ENCODE measurements around the gene GREB1L. TPM values are rescaled to one million over a fixed set of nuclear protein-coding genes. Genes with fewer than 3 reads are reported as not detected.

Gene GREB1L
- total and polyA plus RNA-seq, 2 donors (not counting 1 experiment from before 2014, with no cell fraction given), result not detected

DNA sequence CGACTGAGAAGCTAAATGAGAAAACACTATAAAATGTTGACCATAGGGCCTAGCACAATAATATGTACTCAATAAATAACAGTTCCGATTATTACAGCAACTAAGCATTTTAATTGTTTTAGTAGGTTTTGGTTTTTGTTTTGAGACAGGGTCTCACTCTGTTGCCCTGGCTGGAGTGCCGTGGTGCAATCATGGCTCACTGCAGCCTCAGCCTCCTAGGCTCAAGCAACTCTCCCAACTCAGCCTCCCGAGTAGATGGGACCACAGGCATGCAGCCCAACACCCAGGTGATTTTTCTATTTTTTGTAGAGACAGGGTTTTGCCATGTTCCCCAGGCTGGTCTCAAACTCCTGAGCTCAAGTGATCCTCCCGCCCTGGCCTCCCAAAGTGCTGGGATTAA is 304.4 kb downstream of the GREB1L start:
- Histone ChIP-seq H4K20me1 (ENCODE audit: control insufficient read depth, insufficient read depth, low read length, poor library complexity, severe bottlenecking) (no peaks in the 10 kb centered on the region), H3K27me3 (replicated peaks in 1 of 4; ENCODE audit: control extremely low read depth in 1 of 4, control insufficient read depth in 3 of 4, insufficient read depth in 4 of 4, low read length in 3 of 4) (no peaks in the 10 kb centered on the region), H3K4me1 (ENCODE audit: control insufficient read depth in 2 of 2, insufficient read depth in 2 of 2, low read length in 2 of 2) (no peaks in the 10 kb centered on the region), H3K9me3 (ENCODE audit: control extremely low read depth in 1 of 3, control insufficient read depth in 2 of 3, insufficient read depth in 1 of 3, low read length in 2 of 3) (no peaks in the 10 kb centered on the region), H3K4me2 (replicated peaks; ENCODE audit: low read depth, low read length, poor library complexity, severe bottlenecking) (no peak overlapping the region), H3K4me3 (ENCODE audit: control extremely low read depth in 1 of 5, extremely low read depth in 1 of 5, insufficient read depth in 1 of 5, low read depth in 2 of 5, low read length in 4 of 5) (no peak overlapping the region), H2AFZ (ENCODE audit: insufficient read depth, low read depth, low read length, poor library complexity, severe bottlenecking) (no peak overlapping the region), H3K9ac (ENCODE audit: low read length) (no peak overlapping the region), H3K79me2 (ENCODE audit: control insufficient read depth, insufficient read depth, low read length) (peaks cover 8% of the 10 kb centered on the region), H3K27ac (ENCODE audit: low read length in 2 of 2) (no peak overlapping the region), H3K36me3 (replicated peaks in 1 of 2; ENCODE audit: control extremely low read depth in 1 of 2, control insufficient read depth in 1 of 2, extremely low read depth in 1 of 2, insufficient read depth in 2 of 2, low read length in 1 of 2) (peaks cover 5 to 24% of the 10 kb centered on the region in 2 experiments)
- ATAC-seq (ENCODE audit: low read depth) (no peak), DNase-seq (no peak)
- no peak overlapping the region for H3K27ac Mint-ChIP-seq
- 100% methylated on average over 1 of the region's 5 CpGs for WGBS (ENCODE audit: insufficient coverage)
- no peak for TF ChIP-seq EZH2 (IDR thresholded peaks at IDR 0.05; ENCODE audit: borderline replicate concordance, insufficient read depth, low read depth, low read length, poor library complexity, severe bottlenecking)
- TF ChIP-seq, protein P1, sequence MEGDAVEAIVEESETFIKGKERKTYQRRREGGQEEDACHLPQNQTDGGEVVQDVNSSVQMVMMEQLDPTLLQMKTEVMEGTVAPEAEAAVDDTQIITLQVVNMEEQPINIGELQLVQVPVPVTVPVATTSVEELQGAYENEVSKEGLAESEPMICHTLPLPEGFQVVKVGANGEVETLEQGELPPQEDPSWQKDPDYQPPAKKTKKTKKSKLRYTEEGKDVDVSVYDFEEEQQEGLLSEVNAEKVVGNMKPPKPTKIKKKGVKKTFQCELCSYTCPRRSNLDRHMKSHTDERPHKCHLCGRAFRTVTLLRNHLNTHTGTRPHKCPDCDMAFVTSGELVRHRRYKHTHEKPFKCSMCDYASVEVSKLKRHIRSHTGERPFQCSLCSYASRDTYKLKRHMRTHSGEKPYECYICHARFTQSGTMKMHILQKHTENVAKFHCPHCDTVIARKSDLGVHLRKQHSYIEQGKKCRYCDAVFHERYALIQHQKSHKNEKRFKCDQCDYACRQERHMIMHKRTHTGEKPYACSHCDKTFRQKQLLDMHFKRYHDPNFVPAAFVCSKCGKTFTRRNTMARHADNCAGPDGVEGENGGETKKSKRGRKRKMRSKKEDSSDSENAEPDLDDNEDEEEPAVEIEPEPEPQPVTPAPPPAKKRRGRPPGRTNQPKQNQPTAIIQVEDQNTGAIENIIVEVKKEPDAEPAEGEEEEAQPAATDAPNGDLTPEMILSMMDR (IDR thresholded peaks at IDR 0.05), result no peak
- H3K27me3 Mint-ChIP-seq, result no peaks in the 10 kb centered on the region
- H3K4me1 Mint-ChIP-seq, result no peaks in the 10 kb centered on the region
- no peak overlapping the region for H3K4me3 Mint-ChIP-seq
- H3K9me3 Mint-ChIP-seq (ENCODE audit: insufficient read depth), result no peaks in the 10 kb centered on the region
- intact Hi-C loops (cut with micrococcal nuclease), result no loop called here
- ChIA-PET CTCF (no interaction called here), POLR2A (no interaction called here)

DNA sequence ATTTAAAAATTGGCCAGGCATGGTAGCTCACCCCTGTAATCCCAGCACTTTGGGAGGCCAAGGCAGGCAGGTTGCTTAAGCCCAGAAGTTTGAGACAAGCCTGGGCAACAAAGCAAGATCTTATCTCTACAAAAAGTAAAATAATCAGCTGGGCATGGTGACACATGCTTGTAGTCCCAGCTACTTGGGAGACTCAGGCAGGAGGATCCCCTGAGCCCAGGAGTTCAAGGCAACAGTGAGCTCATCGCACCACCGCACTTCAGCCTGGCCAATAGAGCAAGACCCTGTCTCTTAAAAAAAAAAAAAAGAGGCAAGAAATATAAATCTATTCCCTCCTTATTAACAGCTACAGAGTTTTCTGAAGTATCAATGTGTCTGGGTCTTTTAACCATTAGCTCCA is 306.6 kb downstream of the GREB1L start:
- Histone ChIP-seq H3K9ac (ENCODE audit: low read length) (no peak overlapping the region), H2AFZ (ENCODE audit: insufficient read depth, low read depth, low read length, poor library complexity, severe bottlenecking) (no peak overlapping the region), H3K27ac (ENCODE audit: low read length in 2 of 2) (no peak overlapping the region), H3K27me3 (replicated peaks in 1 of 4; ENCODE audit: control extremely low read depth in 1 of 4, control insufficient read depth in 3 of 4, insufficient read depth in 4 of 4, low read length in 3 of 4) (no peaks in the 10 kb centered on the region), H3K36me3 (replicated peaks in 1 of 2; ENCODE audit: control extremely low read depth in 1 of 2, control insufficient read depth in 1 of 2, extremely low read depth in 1 of 2, insufficient read depth in 2 of 2, low read length in 1 of 2) (peaks cover 8 to 35% of the 10 kb centered on the region in 2 experiments), H4K20me1 (ENCODE audit: control insufficient read depth, insufficient read depth, low read length, poor library complexity, severe bottlenecking) (no peaks in the 10 kb centered on the region), H3K4me2 (replicated peaks; ENCODE audit: low read depth, low read length, poor library complexity, severe bottlenecking) (no peak overlapping the region), H3K4me3 (ENCODE audit: control extremely low read depth in 1 of 5, extremely low read depth in 1 of 5, insufficient read depth in 1 of 5, low read depth in 2 of 5, low read length in 4 of 5) (no peak overlapping the region), H3K79me2 (ENCODE audit: control insufficient read depth, insufficient read depth, low read length) (peaks cover 18% of the 10 kb centered on the region), H3K9me3 (ENCODE audit: control extremely low read depth in 1 of 3, control insufficient read depth in 2 of 3, insufficient read depth in 1 of 3, low read length in 2 of 3) (no peaks in the 10 kb centered on the region), H3K4me1 (ENCODE audit: control insufficient read depth in 2 of 2, insufficient read depth in 2 of 2, low read length in 2 of 2) (no peaks in the 10 kb centered on the region)
- no peaks in the 10 kb centered on the region for H3K4me1 Mint-ChIP-seq
- H3K27me3 Mint-ChIP-seq, result no peaks in the 10 kb centered on the region
- CTCF ChIA-PET, result interaction anchor here (0.7 kb wide), 2 partner anchors 16 to 212 kb away, joined by 3 to 4 read pairs; no protein-coding TSS in a partner anchor
- H3K9me3 Mint-ChIP-seq (ENCODE audit: insufficient read depth), result no peaks in the 10 kb centered on the region
- DNase-seq (no peak), ATAC-seq (ENCODE audit: low read depth) (no peak)
- TF ChIP-seq EZH2 (IDR thresholded peaks at IDR 0.05; ENCODE audit: borderline replicate concordance, insufficient read depth, low read depth, low read length, poor library complexity, severe bottlenecking), result no peak
- TF ChIP-seq, protein P1 (IDR thresholded peaks at IDR 0.05), result no peak
- H3K27ac Mint-ChIP-seq, result no peak overlapping the region
- no peak overlapping the region for H3K4me3 Mint-ChIP-seq
- POLR2A ChIA-PET, result no interaction called here
- no CpG with 5 or more reads among the region's 2 CpGs for whole genome bisulfite sequencing (ENCODE audit: insufficient coverage)
- intact Hi-C loops (cut with micrococcal nuclease), result no loop called here

Measured in B cell (primary cell).